ENCODE results near the gene RAD51B.
"Not testable (repeated sequence)": the region's sequence is repeated elsewhere in the genome, so short reads cannot be mapped to it uniquely, and the experiment has no call there.

Gene RAD51B

DNA sequence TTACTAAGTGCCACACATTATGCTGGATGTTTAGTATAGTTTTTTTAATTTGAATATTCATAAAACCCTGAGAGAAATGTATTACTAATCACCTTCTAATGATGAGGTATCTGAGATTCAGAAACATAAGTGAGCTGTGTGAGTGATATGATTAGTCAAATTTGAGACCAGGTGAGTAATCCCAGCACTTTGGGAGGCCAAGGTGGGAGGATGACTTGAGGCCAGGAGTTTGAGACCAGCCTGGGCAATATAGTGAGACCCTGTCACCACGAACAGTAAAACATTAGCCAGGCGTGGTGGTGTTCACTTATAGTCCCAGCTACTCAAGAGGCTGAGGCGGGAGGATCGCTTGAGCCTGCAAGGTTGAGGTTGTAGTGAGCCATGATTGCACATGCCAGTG, 438.4 kb downstream of the RAD51B start:
- TF ChIP-seq, protein P1, sequence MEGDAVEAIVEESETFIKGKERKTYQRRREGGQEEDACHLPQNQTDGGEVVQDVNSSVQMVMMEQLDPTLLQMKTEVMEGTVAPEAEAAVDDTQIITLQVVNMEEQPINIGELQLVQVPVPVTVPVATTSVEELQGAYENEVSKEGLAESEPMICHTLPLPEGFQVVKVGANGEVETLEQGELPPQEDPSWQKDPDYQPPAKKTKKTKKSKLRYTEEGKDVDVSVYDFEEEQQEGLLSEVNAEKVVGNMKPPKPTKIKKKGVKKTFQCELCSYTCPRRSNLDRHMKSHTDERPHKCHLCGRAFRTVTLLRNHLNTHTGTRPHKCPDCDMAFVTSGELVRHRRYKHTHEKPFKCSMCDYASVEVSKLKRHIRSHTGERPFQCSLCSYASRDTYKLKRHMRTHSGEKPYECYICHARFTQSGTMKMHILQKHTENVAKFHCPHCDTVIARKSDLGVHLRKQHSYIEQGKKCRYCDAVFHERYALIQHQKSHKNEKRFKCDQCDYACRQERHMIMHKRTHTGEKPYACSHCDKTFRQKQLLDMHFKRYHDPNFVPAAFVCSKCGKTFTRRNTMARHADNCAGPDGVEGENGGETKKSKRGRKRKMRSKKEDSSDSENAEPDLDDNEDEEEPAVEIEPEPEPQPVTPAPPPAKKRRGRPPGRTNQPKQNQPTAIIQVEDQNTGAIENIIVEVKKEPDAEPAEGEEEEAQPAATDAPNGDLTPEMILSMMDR (IDR thresholded peaks at IDR 0.05; ENCODE audit: insufficient read depth, low read depth, low read length, missing control alignments) = no peak
- no peak overlapping the region for H3K4me3 ChIP-seq (ENCODE audit: low read depth, low read length)
- DNase-seq (ENCODE audit: low read depth) = no peak

DNA sequence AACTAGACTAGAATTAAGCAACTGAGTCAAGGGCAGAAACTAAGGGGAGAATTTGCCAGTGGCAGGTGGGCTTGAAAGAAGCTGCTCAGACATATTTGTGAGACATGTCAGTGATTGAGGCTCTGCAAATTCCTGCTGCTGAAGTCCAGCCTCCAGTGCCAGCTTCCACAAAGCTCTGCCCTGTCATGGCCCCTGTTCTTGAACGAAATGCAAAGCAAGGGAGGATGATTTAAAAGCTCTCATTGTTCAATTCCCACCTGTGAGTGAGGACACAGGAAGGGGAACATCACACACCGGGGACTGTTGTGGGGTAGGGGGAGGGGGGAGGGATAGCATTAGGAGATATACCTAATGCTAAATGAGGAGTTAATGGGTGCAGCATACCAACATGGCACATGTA, 439.4 kb downstream of the RAD51B start:
- not testable (repeated sequence) for H3K4me3 ChIP-seq (ENCODE audit: low read depth, low read length); DNase-seq (ENCODE audit: low read depth)

DNA sequence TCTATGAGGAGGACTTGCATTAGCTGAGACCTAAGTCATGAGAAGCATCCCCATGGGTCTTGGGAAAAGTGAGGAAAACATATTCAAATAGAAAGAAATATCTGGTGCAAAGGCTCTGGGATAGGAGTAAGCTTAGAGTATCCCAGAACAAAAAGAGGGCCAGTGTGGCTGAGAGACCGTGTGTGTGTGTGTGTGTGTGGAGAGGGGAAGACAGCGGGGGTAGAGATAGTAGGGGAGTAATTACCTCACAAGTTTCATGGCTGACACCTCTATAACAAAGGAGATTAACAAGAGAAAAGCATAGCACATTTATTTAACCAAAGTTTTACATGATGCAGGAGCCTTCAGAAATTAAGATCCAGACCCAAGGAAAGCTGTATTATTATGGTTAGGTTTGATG, 440.5 kb downstream of the RAD51B start:
- TF ChIP-seq, protein P1 (IDR thresholded peaks at IDR 0.05; ENCODE audit: insufficient read depth, low read depth, low read length, missing control alignments) = no peak
- DNase-seq (ENCODE audit: low read depth) = no peak
- H3K4me3 ChIP-seq (ENCODE audit: low read depth, low read length) = no peak overlapping the region

DNA sequence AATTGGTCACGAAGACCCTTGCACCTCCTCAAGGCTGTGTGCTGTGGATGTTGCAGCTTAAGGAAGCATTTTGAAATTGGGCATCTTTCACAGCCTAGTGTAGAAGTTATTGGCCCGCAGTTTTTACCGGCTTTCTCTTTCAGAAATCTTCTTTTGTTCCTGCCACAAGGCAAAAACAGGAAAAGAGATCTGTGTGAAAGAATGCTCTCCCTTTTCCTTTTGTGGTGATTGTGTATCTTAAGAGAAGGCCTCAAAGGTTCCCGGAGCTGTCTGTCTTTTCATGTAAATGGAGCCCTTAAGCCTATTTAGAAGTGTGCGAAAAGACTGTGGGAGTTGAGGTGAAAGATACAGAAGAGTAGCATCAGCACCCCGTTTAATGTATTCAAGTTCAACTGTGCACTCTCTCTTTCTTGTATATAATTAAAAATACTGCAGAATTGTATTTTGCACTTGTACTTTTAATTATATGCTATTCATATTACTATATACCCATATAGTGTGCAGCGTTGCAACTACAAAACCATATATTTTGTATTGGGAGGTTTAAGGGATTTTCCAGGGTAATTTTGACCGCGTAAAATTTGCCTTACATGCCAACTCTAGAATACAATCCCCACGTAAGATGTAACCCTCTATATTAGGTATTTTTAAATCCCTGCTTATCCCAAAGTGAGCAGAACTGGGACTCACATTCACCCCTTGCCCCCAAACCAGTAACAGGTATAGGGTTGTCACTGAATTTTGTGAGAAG, 441.7 kb downstream of the RAD51B start:
- H3K4me3 ChIP-seq (ENCODE audit: low read depth, low read length) = no peak overlapping the region
- DNase-seq (ENCODE audit: low read depth) = peak; percentile 33
- TF ChIP-seq, protein P1 (IDR thresholded peaks at IDR 0.05; ENCODE audit: insufficient read depth, low read depth, low read length, missing control alignments) = no peak

DNA sequence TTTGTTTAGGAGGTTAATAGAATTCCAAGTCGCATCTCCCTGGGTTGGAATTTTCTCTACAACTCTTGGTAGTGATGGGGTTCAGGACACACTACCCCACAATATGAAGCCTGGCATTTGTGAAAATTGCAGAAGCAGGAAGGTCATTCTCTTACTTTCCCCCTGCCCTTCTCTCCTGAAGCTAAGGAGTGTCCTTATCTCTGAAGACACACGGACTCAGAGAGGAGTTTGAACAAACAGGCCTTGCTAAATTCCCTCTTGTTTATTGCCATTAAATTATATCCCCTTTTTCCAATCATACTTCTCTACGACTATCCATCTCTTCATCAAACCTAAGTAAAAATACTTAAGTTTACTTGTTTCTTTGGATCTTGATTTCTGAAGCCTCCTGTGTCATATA, 443.0 kb downstream of the RAD51B start:
- H3K4me3 ChIP-seq (ENCODE audit: low read depth, low read length) = no peak overlapping the region
- TF ChIP-seq, protein P1 (IDR thresholded peaks at IDR 0.05; ENCODE audit: insufficient read depth, low read depth, low read length, missing control alignments) = no peak
- DNase-seq (ENCODE audit: low read depth) = no peak

DNA sequence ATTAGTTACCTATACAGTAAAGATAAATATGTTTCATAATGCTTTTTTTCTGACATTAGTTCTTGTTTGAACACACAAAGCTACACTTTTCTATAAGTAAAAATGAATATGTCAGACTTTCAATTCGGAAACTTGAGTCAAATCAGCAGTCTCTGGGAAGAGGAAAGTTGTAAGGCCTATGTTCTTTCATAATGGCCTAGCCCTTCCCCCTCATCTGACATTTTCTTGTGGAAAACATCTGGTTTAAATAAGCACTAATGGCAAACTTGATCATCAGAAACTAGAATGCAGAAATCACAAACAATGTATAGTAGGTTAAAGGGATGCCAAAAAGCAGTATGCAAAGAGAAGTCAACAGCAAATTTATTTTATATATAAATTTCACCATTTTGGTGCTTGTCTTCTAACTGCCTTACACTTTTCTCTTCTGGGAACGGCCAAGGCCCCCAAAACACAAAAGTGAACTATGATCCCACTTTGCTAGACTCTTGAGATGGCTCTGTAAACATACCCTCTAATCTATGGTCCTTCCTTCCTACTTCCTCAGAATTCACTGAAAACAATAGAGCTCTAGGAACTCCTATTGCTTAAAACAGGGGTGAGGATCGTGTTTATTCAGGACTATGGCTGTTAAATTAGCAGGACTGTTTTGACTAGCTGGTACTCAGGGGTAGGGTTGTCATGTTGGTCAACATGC, 444.1 kb downstream of the RAD51B start:
- TF ChIP-seq, protein P1 (IDR thresholded peaks at IDR 0.05; ENCODE audit: insufficient read depth, low read depth, low read length, missing control alignments) = no peak
- peak; percentile 62 for DNase-seq (ENCODE audit: low read depth)
- no peak overlapping the region for H3K4me3 ChIP-seq (ENCODE audit: low read depth, low read length)

DNA sequence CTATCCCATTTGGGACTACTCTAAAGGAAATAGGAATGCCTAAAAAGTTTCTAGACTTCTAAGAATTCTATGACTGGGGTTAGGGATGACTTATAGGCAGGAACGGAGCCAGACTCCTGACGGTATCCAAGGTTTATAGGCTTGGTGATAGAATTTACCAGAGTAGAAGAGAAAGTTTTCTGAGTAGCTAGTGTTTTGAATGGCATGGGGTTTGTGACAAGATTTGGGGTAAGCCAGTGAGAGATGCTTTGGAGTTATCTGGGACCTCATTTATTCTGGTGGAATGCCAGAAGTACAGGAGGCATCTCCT, 444.6 kb downstream of the RAD51B start:
- TF ChIP-seq, protein P1 (IDR thresholded peaks at IDR 0.05; ENCODE audit: insufficient read depth, low read depth, low read length, missing control alignments) = no peak
- DNase-seq (ENCODE audit: low read depth) = no peak
- H3K4me3 ChIP-seq (ENCODE audit: low read depth, low read length) = no peak overlapping the region

Data from GM12865 (cell line).